Motor neuron (in vitro differentiated cells): ENCODE results near the gene PCSK9. TPM values are rescaled to one million over a fixed set of nuclear protein-coding genes. Genes with fewer than 3 reads are reported as not detected.
A peak's percentile ranks its signal among the peaks of the same experiment; 100 is the strongest.

Experiments used
- ATAC-seq, 8 experiments: fragments of 200-7000 bp; cut with Tn5 transposase; replicated peaks in 6 of 8; 2 replicates each; pipeline ENCODE4 v1.8.0; 2021; ENCODE audit warnings: mild to moderate bottlenecking in 8 of 8, moderate library complexity in 8 of 8
- H3K27ac ChIP-seq, 2 donors: fragments of 250-450 bp; sonication (Bioruptor Pico); 2 replicates each; pipeline ENCODE4 v1.9.0; 2021; ENCODE audit warnings: antibody characterized with exemption in 2 of 2, mild to moderate bottlenecking in 2 of 2, moderate library complexity in 1 of 2
- H3K4me1 ChIP-seq, 2 donors: fragments of 250-450 bp; sonication (Bioruptor Pico); replicated peaks in 1 of 2; 2 replicates each; pipeline ENCODE4 v1.6.1; 2021; ENCODE audit warnings: antibody characterized with exemption in 2 of 2, mild to moderate bottlenecking in 2 of 2, moderate library complexity in 1 of 2
- H3K4me3 ChIP-seq, 5 donors: fragments of 250-450 bp; sonication (Bioruptor Pico); 2 replicates each; pipeline ENCODE4 v1.9.0; 2021; ENCODE audit warnings: antibody characterized with exemption in 5 of 5, mild to moderate bottlenecking in 5 of 5, moderate library complexity in 4 of 5
- WGBS, 10 experiments: fragments of 450-650 bp; shearing (Covaris generic); methylation state at CpG; one replicate each; pipeline ENCODE4 v1.0.0; 2022; 5-methylcytosine and 5-hydroxymethylcytosine counted together
- in situ Hi-C, 9 experiments: fragments of 400-800 bp; cut with MboI; loops; one replicate each; pipeline ENCODE4 v1.15.0; 2021; ENCODE audit warnings: low sequenced_read_pairs in 9 of 9, low pct_unique_long_range_greater_than_20kb in 2 of 9; ENCODE audit not compliant: unreplicated experiment in 9 of 9
- total RNA-seq, 8 experiments: library from RNA; unstranded; fragments of 300-600 nt; gene quantifications; 2 replicates each; pipeline versions ENCODE4 v1.2.3 to v1.2.4, GENCODE V29; 2022

Gene PCSK9
- total RNA-seq, 8 experiments from 2014 or later, result 0.05 to 51.9 (median 1.3) TPM

DNA sequence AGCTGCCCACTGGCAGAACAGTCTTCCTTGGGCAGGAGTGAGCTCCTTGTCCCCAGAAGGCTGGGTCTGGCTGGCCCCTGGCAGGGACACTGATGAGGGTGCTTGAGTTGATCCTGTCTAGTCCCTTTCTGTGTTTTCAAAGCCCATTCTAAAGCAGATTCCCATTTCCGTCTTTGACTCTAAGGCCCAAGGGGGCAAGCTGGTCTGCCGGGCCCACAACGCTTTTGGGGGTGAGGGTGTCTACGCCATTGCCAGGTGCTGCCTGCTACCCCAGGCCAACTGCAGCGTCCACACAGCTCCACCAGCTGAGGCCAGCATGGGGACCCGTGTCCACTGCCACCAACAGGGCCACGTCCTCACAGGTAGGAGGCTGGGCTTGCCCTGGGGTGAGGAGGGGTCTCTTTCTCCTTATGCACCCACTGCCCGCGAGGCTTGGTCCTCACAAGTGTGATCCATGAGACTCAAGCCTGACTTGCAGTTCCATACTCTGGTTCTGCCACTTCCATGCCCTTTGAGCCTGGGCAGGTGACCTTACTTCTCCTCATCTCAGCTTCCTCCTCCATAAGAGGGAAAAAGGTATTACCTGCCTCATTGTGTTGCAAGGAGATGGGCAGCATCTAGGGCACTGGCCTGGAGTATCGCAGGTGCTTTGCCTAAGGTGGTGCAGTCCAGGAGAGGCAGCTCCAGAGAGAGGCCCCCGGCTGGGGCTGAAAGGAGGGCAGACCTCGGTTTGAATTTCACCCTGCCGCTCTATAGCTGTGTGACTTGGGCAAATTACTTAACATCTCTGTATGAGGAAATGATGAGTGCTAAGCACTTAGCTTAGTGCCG, 20.2 kb downstream of the PCSK9 start:
- in situ Hi-C loops, result no loop called here
- H3K4me1 ChIP-seq, result no peaks in the 10 kb centered on the region
- no peak overlapping the region for H3K4me3 ChIP-seq
- ATAC-seq, result no peak
- H3K27ac ChIP-seq, result no peak overlapping the region
- WGBS, 10 experiments, result 60 to 100% (median 88%) methylated on average over 1 to 11 of the region's 14 CpGs; no CpG with 5 or more reads in 2 of the 10 experiments

DNA sequence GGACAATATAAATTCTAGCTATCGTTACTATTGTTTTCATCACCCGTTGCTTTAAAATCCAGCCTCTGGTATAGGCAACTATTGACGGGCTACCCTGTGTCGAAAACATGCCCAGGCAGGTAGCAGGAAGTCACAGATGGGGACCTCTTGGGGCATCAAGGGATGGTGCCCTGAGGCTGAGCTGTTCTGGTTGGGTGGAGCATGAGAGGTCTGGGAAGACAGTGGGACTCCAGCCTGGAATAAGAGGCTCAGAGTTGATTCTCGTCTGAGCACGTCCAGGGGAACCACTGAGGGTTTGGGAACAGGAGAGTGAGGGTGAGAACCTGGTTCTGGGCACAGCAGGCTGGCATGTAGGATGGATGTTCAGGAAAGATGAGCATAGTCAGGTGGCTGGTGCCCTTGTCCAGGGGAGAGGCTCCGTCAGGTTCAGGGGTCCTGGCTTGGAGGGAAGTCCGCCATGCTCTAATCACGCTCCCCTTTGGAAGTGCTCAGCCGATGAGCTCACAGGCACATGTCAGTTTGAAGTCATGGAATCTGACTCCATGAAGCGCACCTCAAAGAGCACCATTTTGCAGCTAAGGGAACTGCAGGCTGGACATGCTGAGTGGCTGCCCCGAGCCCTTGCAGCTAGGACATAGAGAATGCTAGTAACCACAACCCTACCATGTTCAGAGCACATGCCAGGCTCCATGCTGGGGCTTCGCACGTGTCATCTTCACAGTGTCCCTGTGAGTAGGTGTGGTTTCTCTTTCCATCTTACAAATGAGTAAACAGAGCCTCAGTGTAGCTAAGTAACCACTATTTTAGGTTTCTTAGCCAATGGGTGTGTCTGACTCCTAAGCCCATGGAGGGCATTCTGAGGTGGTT, 21.0 kb downstream of the PCSK9 start:
- H3K27ac ChIP-seq, result no peak overlapping the region
- in situ Hi-C loops, result no loop called here
- H3K4me3 ChIP-seq, result no peak overlapping the region
- no peaks in the 10 kb centered on the region for H3K4me1 ChIP-seq
- ATAC-seq, result peak in 3 of 8 experiments; percentile 12 to 81 (median 67)
- 74 to 100% (median 93%) methylated on average over 1 to 13 of the region's 14 CpGs; no CpG with 5 or more reads in 3 of the 10 experiments for WGBS, 10 experiments

DNA sequence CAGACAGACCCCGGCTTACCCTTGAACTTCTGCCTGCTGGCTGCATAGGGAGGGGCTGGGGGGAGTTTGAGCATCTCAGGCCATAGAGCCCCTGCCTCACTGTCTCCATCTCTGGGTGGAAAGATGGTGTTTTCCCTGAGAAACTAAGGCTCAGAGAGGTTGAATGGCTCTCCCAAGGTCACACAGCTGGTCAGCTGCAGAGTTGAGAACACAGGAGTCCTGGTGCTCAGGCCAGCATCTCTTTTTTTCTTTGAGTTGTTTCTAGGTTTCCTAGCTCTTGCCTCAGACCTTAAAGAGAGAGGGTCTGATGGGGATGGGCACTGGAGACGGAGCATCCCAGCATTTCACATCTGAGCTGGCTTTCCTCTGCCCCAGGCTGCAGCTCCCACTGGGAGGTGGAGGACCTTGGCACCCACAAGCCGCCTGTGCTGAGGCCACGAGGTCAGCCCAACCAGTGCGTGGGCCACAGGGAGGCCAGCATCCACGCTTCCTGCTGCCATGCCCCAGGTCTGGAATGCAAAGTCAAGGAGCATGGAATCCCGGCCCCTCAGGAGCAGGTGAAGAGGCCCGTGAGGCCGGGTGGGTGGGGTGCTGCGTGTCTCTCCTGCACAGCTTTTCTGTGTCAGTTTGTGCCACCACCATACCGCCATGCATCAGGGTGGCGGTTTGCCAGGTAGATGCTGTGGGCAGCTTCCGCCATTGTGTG, 21.8 kb downstream of the PCSK9 start:
- no peak overlapping the region for H3K4me3 ChIP-seq
- WGBS, 10 experiments, result 77 to 100% (median 95%) methylated on average over 2 to 10 of the region's 13 CpGs; no CpG with 5 or more reads in 5 of the 10 experiments
- ATAC-seq, result no peak
- no peak overlapping the region for H3K27ac ChIP-seq
- H3K4me1 ChIP-seq, result no peaks in the 10 kb centered on the region
- in situ Hi-C loops, result no loop called here

DNA sequence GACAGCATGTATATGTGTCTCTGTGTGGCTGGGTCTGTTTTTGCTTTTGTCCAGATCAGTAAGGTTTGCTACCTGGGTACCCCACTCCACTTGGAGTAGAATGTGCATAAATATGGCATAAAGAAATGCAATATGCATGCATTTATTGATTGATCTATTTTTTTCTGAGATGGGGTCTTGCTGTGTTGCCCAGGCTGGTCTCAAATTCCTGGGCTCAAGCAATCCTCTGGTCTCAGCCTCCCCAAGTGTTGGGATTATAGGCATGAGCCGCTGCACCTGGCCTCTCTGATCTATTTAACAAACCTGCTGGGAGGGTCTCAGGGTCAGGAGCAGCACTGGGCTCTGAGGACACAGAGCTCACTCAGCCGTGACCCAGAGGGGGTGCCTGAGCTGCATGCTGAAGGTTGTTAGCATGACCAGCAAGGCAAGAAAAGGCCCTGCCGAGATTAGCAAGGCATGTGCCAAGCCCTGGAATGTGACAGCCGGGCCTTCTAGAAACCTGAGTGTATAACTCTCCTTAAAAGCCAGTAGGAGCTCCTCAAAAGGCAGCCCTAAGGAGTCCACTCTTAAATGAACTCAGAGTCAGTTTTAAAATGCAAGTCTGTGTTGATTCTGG, 22.5 kb downstream of the PCSK9 start:
- no peak overlapping the region for H3K27ac ChIP-seq
- in situ Hi-C loops, result no loop called here
- no peak overlapping the region for H3K4me3 ChIP-seq
- no peaks in the 10 kb centered on the region for H3K4me1 ChIP-seq
- no peak for ATAC-seq
- WGBS, 10 experiments, result 71 to 83% (median 80%) methylated on average over 1 to 4 of the region's 4 CpGs; no CpG with 5 or more reads in 4 of the 10 experiments

DNA sequence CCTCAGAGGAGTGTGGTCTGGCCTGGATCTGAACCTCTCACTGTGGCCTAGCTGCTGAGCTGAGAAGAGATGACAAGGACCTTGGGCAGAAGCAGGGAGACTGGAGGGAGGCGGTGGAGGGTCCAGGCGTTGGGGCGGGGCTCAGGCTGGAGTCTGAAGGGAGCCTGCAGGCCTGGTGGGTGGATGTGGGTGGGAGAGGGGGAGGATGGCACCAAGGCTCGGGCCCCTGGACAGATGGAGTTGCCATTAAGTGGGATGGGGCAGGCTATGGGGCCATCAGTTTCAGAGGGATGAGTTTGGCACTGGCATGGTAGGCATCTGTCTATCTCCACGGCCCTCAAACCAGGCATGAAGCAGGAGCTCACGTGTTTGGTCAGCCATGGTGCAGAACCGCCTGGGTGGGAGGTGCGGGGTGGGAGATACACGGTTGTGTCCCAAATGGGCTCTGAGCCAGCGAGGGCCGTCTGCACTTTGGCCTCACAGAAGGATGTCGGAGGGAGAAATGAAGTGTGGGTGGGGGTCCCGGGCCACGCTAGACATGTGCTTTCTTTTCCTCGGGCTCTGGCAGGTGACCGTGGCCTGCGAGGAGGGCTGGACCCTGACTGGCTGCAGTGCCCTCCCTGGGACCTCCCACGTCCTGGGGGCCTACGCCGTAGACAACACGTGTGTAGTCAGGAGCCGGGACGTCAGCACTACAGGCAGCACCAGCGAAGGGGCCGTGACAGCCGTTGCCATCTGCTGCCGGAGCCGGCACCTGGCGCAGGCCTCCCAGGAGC, 23.6 kb downstream of the PCSK9 start:
- Histone ChIP-seq H3K4me1 (no peaks in the 10 kb centered on the region), H3K4me3 (no peak overlapping the region), H3K27ac (no peak overlapping the region)
- 82 to 100% (median 93%) methylated on average over 1 to 10 of the region's 29 CpGs; no CpG with 5 or more reads in 7 of the 10 experiments for WGBS, 10 experiments
- ATAC-seq, result peak in 2 of 8 experiments; percentile 11 to 12
- in situ Hi-C loops, result no loop called here

DNA sequence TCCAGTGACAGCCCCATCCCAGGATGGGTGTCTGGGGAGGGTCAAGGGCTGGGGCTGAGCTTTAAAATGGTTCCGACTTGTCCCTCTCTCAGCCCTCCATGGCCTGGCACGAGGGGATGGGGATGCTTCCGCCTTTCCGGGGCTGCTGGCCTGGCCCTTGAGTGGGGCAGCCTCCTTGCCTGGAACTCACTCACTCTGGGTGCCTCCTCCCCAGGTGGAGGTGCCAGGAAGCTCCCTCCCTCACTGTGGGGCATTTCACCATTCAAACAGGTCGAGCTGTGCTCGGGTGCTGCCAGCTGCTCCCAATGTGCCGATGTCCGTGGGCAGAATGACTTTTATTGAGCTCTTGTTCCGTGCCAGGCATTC, 24.2 kb downstream of the PCSK9 start:
- in situ Hi-C loops, result no loop called here
- H3K4me1 ChIP-seq, result no peaks in the 10 kb centered on the region
- H3K4me3 ChIP-seq, result no peak overlapping the region
- no peak overlapping the region for H3K27ac ChIP-seq
- no peak for ATAC-seq
- WGBS, 10 experiments, result 60 to 95% (median 86%) methylated on average over 1 to 5 of the region's 9 CpGs; no CpG with 5 or more reads in 6 of the 10 experiments

DNA sequence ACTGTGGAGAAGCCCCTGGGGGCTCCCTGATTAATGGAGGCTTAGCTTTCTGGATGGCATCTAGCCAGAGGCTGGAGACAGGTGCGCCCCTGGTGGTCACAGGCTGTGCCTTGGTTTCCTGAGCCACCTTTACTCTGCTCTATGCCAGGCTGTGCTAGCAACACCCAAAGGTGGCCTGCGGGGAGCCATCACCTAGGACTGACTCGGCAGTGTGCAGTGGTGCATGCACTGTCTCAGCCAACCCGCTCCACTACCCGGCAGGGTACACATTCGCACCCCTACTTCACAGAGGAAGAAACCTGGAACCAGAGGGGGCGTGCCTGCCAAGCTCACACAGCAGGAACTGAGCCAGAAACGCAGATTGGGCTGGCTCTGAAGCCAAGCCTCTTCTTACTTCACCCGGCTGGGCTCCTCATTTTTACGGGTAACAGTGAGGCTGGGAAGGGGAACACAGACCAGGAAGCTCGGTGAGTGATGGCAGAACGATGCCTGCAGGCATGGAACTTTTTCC, 24.8 kb downstream of the PCSK9 start:
- Histone ChIP-seq H3K4me3 (no peak overlapping the region), H3K4me1 (no peaks in the 10 kb centered on the region), H3K27ac (no peak overlapping the region)
- in situ Hi-C loops, result no loop called here
- peak in 6 of 8 experiments; percentile 4 to 37 (median 20) for ATAC-seq
- 26 to 92% (median 71%) methylated on average over 3 to 9 of the region's 12 CpGs; no CpG with 5 or more reads in 2 of the 10 experiments for WGBS, 10 experiments

DNA sequence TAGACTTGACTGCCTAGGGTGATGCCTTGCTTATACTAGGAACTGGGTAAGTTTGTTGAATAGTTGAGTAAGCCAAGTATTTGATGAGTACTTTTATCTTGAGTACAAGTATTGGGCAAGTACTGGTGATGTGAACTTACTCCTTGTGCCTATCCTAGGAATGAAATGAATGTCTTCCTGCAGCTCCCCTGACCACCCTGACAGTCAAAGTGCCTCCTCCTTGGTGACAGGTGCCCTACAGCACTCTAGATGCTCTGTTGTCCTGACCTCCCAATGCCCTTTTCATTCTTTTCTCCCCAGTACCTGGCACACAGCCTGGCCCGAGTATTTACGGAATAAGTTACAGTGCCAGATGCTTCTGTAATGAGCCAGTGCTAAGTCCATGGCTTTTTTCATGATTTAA, 25.5 kb downstream of the PCSK9 start:
- peak in 1 of 8 experiments; percentile 40 for ATAC-seq
- Histone ChIP-seq H3K4me3 (no peak overlapping the region), H3K4me1 (no peaks in the 10 kb centered on the region), H3K27ac (no peak overlapping the region)
- in situ Hi-C loops, result no loop called here
- 14 to 100% (median 71%) methylated on average over 1 to 2 of the region's 2 CpGs; no CpG with 5 or more reads in 4 of the 10 experiments for WGBS, 10 experiments

DNA sequence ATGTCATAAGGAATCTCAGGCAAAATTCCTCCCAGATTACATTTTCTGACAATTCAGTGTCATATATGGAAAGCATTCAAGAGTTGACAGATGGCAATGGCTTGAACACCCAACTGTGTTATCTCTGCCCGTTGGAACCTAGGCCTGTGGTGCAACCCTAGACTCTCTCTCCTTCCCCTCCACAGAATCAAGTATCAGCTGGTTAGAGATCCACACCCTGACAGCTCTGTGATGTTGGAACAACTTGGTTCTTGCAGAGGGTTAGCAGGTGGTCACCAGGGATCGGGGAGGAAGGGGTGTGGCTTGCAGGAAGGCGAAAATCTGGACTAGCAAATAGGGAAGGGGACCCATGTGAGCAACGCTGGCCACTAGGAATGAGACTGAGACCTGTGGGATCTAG, 26.3 kb downstream of the PCSK9 start:
- ATAC-seq, result peak in 1 of 8 experiments; percentile 6
- 73 to 100% (median 84%) methylated on average over 1 to 4 of the region's 4 CpGs; no CpG with 5 or more reads in 4 of the 10 experiments for WGBS, 10 experiments
- Histone ChIP-seq H3K4me3 (no peak overlapping the region), H3K4me1 (no peaks in the 10 kb centered on the region), H3K27ac (no peak overlapping the region)
- in situ Hi-C loops, result no loop called here

DNA sequence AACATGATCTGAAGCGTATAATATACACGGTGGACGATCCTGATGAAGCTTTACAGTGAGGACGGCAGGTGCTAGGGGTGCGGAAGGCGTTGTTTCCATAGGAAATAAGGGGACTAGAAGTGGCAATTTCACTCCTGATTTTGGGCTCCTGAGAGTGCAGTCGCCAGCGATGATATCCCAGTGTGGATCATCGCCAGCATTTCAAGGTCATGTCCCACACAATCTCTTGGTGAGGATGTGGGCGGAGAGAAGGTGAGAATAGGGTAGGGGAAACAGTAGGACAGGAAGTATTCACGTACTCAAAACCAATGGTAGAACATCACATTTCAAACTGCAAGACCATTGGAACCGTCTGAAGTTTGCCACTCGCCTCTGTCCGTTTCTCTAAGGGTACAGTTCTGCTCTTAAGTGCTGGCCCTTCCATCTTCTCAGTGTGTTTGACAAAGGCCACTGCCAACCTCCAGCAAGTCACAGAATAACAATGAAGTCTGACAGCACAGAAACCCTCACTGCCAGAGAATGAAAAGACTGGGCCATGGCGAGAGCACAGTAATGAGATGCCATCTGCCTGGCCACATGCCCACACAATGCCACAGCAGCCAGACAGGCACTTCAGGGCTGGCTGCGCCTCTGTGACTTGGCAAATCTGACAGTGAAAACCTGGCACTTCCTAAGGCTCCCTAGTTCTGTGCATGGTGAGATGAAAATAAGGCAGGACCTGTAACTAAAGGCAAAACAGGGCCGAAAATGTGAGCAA, 27.9 kb downstream of the PCSK9 start:
- Histone ChIP-seq H3K27ac (no peak overlapping the region), H3K4me3 (no peak overlapping the region), H3K4me1 (no peaks in the 10 kb centered on the region)
- ATAC-seq, result peak in 4 of 8 experiments; percentile 18 to 69 (median 66)
- in situ Hi-C loops, result no loop called here
- WGBS, 10 experiments, result 87 to 95% (median 92%) methylated on average over 8 to 17 of the region's 17 CpGs; no CpG with 5 or more reads in 2 of the 10 experiments

DNA sequence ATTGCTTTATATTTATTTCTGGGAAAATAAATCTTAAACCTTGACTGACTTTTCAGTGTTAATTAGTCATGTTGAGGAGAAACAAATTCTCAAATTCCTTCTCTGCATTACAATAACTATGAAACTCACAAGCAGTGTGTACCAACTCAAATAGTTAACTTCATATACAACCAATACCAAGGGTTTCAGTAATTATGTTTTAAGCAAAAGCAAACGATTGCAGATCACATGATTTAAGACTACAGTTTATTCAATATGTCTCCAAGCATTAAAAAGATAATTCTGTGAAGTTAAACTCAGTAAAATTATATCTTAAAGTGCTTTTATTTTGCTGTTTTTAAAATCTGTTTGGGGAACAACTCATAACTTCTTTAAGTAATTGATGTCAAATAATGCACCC, 28.6 kb downstream of the PCSK9 start:
- in situ Hi-C loops, result no loop called here
- ATAC-seq, result no peak
- no peaks in the 10 kb centered on the region for H3K4me1 ChIP-seq
- H3K27ac ChIP-seq, result no peak overlapping the region
- no peak overlapping the region for H3K4me3 ChIP-seq
- 33 to 100% (median 91%) methylated on average over 1 of the region's 1 CpG; no CpG with 5 or more reads in 1 of the 10 experiments for WGBS, 10 experiments
